Measurements from ENCODE around the gene AMELY. TPM values are rescaled to one million over a fixed set of nuclear protein-coding genes. Genes with fewer than 3 reads are reported as not detected.
"Not testable (repeated sequence)": the region's sequence is repeated elsewhere in the genome, so short reads cannot be mapped to it uniquely, and the experiment has no call there.

AMELY gene, protein sequence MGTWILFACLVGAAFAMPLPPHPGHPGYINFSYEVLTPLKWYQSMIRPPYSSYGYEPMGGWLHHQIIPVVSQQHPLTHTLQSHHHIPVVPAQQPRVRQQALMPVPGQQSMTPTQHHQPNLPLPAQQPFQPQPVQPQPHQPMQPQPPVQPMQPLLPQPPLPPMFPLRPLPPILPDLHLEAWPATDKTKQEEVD
- not detected in 2 replicates for total RNA-seq (2014; rRNA removed; shearing (Covaris generic))

DNA sequence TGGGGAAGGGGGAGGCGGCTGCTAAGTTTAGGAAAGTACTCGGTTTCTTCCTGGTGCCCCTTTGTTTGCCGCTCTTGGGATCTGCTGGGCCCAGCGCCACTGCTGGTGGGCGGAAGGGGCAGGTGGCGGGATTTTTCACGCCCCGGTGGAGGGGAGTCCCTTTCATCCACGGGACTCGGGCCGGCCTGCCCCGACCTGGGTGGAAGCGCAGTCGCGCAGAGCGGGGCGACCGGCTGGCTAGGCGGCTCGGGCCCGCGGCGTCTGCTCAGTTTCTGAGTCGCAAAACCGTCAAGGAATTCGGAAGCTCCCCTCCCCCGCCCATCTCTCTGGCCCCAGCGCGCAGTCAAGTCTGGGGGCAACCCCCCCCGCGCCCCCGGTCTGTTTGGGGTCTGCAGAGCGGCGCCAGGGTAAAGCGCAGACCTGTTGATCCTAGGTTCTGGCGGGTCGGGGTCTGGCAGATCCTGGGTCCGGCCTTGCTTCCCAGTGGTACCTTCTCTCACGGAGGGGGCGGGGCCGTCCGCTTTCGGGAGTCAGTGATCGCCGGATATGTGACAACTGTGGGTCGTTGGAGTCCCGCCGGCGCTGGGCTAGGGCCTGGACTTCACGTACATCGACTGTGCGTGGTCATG, at the start of gene AMELY:
Gene AMELY (minus strand): TSS at position 500 of the 629 bp plus-strand sequence. CDS start 39,144 bp downstream, outside the sequence.
- DNase-seq (ENCODE audit: low read depth): no peak

GRCh38 chrY:6949947-6950346, 38.4 kb upstream of the AMELY start:
- DNase-seq (ENCODE audit: low read depth): no peak

DNA sequence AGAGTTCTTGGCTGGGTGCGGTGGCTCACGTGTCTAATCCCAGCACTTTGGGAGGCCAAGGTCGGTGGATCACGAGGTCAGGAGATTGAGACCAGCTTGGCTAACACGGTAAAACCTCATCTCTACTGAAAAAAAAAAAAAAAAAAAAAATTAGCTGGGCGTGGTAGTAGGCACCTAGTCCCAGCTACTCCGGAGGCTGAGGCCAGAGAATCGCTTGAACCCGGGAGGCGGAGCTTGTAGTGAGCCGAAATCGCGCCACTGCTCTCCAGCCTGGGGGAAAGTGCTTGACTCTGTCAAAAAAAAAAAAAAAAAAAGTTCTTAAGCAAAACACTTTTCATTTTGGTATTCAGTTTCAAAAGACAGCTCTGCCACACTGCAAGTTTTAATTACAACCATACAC, 36.8 kb upstream of the AMELY start:
- DNase-seq (ENCODE audit: low read depth): no peak

DNA sequence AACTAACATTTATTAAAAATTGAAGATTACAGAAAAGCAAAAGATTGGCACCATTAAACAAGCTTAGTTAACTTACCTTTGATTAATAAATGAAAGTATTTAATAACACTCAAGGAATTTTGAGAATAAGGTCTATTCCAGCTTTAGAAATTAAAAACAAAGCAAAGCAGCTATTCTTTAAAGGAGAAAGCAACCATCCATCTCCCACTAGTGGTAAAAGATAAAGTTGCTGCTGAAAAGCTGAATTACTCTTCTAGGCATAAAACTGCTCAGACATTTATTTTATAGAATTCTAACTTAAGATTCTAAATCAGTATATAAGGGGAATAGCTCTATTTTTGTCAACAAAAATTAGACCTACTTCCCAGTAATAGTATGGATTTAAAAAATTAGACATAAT, 36.1 kb upstream of the AMELY start:
- no peak for DNase-seq (ENCODE audit: low read depth)

GRCh38 chrY:6935497-6935896, 23.9 kb upstream of the AMELY start:
- DNase-seq (ENCODE audit: low read depth): no peak

GRCh38 chrY:6931779-6932396, 20.3 kb upstream of the AMELY start:
- DNase-seq (ENCODE audit: low read depth): no peak

DNA sequence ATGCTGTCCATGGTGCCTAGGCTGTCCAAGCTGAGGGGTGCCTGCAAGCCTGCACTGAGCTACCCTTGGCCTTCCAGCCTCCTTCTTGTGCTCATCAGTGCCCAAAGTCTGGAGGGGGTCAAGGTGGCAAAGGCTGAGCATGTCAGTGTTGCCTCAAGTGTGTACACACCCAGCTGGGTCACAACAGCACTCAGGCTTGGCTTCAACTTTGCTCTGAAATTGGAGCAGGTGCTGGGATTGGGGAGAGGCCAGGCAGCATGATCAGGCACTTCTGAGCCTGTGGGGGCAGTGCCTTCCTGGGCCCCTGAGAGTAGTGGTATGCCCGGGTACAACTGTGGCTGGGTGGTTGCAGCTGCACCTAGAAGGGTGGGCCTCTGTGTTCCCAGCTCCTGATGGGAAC, 17.7 kb upstream of the AMELY start:
- DNase-seq (ENCODE audit: low read depth): no peak

GRCh38 chrY:6928265-6928664, 16.7 kb upstream of the AMELY start:
- DNase-seq (ENCODE audit: low read depth): no peak

- no peak for DNase-seq (ENCODE audit: low read depth)
Measured at GRCh38 chrY:6921061-6921460, 9.5 kb upstream of the AMELY start.

DNA sequence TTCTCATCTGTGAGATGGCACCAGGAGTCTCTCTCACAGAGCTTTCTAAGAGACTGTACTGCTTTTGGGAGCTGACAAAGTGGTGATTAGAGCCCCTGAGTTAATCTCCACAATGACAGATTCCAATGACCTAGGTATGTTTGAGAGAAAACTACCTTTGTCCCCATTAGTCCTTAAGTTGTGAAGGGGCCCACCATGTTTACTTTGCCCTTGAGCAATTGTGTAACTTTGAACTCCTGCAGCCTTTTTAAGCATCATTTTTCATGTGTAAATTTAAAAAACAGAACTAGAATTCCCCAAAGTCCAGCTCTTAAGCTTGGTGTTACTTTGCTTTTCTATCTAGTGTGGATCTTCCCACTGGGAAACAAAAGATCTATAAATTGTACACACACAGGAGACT, 1.8 kb upstream of the AMELY start:
- no peak for DNase-seq (ENCODE audit: low read depth)

DNA sequence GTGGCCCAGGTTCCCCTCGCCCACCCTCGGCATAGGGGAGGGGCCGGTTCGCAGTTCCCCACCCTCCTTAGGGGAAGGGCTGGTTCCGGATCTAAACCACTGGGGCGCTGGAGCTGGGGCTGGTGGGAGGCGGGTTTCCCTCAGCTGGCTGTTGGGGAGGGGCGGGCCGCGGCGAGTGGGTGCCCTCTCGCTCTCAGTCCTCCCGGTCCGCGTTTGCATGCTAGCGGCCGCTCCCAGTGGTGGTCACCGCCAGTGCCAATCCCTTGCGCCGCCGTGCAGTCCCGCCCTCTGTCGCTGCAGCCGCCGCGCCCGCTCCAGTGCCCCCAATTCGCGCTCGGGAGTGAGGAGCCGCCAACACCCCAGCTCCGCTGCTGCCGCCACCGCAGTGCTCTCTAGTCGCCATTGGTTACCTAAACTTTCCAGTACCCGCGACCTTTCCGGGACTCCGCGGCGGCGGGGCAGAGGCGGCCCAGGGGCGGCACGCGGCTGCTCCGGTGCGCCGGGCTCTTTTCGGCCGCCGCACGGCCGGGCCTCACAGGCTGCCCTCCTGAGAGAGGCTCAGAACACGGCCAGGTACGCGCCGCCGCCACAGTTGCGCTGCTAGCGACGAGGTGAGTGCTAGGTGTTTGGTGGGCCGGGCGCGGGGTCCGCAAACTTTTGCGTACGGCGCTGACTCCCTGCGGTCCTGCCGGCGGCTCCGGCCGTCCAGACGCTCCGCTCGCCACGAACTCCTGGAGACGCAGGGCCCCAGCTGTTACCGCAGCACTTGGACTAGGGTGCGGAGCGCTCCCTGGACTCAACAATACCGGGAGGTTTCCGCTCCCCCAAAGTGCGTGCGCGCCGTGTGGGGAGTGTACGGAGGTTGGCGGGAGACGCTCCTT, 940 bp downstream of the AMELY start, which contains the start of gene TBL1Y:
Gene TBL1Y (plus strand): TSS at position 326 of the 881 bp plus-strand sequence. CDS start 114,388 bp downstream, outside the sequence.
- no peak for DNase-seq (ENCODE audit: low read depth)

- DNase-seq (ENCODE audit: low read depth): no peak
Measured at GRCh38 chrY:6909856-6910255, 1.7 kb downstream of the AMELY start.

- DNase-seq (ENCODE audit: low read depth): no peak
Measured at GRCh38 chrY:6909118-6909521, 2.4 kb downstream of the AMELY start.

DNA sequence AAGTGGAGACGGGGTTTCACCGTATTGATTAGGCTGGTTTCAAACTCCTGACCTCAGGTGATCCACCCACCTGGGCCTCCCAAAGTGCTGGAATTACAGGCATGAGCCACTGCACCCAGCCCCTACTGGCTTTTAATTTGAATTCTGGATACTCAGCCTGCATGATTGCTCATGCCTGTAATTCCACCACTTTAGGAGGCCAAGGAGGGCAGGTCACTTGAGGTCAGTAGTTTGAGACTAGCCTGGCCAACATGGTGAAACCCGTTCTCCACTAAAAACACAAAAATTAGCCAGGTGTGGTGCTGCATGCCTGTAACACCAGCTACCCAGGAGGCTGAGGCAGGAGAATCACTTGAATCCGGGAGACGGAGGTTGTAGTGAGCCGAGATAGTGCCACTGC, 3.5 kb downstream of the AMELY start:
- DNase-seq (ENCODE audit: low read depth): not testable (repeated sequence)

DNA sequence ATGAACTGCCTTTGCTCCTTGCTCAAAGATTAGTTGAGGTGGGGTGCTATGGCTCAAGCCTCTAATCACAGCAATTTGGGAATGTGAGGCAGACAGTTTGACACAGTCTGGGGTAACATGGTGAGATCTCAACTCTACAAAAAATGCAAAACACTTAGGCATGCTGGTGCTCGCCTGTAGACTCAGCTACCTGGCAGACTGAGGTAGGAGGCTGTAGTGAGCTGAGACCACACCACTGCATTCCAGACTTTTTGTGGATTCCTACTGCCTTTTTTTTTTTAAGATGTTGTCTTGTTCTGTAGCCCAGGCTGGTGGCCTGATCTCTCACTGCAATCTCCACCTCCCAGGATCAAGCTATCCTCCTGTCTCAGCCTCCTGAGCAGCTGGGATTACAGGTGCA, 4.0 kb downstream of the AMELY start:
- no peak for DNase-seq (ENCODE audit: low read depth)

GRCh38 chrY:6902116-6902515, 9.4 kb downstream of the AMELY start:
- DNase-seq (ENCODE audit: low read depth): not testable (repeated sequence)

DNA sequence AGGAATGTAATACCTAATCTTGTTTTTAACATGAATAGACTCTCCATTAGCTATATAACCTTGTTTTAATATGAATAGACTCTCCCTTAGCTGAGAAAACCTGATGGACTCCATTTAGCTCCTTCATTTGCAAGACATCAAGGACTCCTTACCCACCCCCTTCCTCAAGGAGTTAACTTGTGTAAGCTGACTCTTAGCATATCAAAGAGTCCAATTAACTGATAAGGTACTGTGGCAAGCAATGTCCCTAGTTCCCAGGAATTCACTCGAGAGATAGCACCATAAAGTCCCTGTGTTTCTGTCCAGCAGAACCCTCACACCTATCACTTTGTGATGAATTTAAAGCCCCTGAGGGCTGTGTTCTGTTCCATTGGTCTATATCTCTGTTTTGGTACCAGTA, 16.3 kb downstream of the AMELY start:
- no peak for DNase-seq (ENCODE audit: low read depth)

- DNase-seq (ENCODE audit: low read depth): no peak
Measured at GRCh38 chrY:6894496-6894895, 17.1 kb downstream of the AMELY start.

GRCh38 chrY:6849384-6849783, 62.2 kb downstream of the AMELY start:
- DNase-seq (ENCODE audit: low read depth): no peak

GRCh38 chrY:6842650-6843049, 68.9 kb downstream of the AMELY start:
- not testable (repeated sequence) for DNase-seq (ENCODE audit: low read depth)
